Heart right ventricle (tissue), 16 donors: ENCODE data around the gene DKK2. TPM values are rescaled to one million over a fixed set of nuclear protein-coding genes. Genes with fewer than 3 reads are reported as not detected.

Source experiments
- ATAC-seq, 8 donors: fragments of 200-7000 bp; cut with Tn5 transposase; one replicate each; pipeline ENCODE4 v1.9.1; 2020; ENCODE audit warnings: mild to moderate bottlenecking in 8 of 8, moderate library complexity in 8 of 8, moderate number of reproducible peaks in 1 of 8
- DNase-seq, 2 donors: peaks; one replicate each; pipeline ENCODE4 v3.0.0-alpha.2; 2020
- H3K27ac ChIP-seq, 10 donors: fragments of 200-600 bp; sonication (generic) in 2 of 10; one replicate each; pipeline versions ENCODE4 v1.5.0 to v1.8.0; 2020 to 2022; ENCODE audit warnings: mild to moderate bottlenecking in 3 of 10
- H3K27me3 ChIP-seq, 7 donors: fragments of 200-600 bp; one replicate each; pipeline ENCODE4 v1.8.0; 2021 to 2022; ENCODE audit warnings: mild to moderate bottlenecking in 2 of 7
- H3K36me3 ChIP-seq, 9 donors: fragments of 200-600 bp; sonication (generic) in 1 of 9; one replicate each; pipeline versions ENCODE4 v1.5.0 to v1.8.0; 2020 to 2022; ENCODE audit warnings: mild to moderate bottlenecking in 2 of 9
- H3K4me1 ChIP-seq, 9 donors: fragments of 200-600 bp; sonication (generic) in 1 of 9; one replicate each; pipeline versions ENCODE4 v1.5.0 to v1.8.0; 2020 to 2022; ENCODE audit warnings: mild to moderate bottlenecking in 4 of 9
- H3K4me3 ChIP-seq, 10 donors: fragments of 200-600 bp; sonication (generic) in 2 of 10; one replicate each; pipeline versions ENCODE4 v1.5.0 to v1.8.0; 2020 to 2022; ENCODE audit warnings: mild to moderate bottlenecking in 7 of 10, moderate library complexity in 2 of 10
- H3K9me3 ChIP-seq, 11 donors: fragments of 200-600 bp in 10 of 11; sonication (generic) in 2 of 11; one replicate each; pipeline versions ENCODE4 v1.5.0 to v1.8.0; 2013 to 2022; ENCODE audit warnings: mild to moderate bottlenecking in 2 of 11, control low read depth in 1 of 11, moderate library complexity in 1 of 11
- WGBS, 2 donors: extraction: QIAGEN DNeasy Blood & Tissue Kit; methylation state at CpG; one replicate each; pipeline ENCODE4 v1.1.7; 2013; ENCODE audit warnings: inconsistent platforms in 1 of 2; 5-methylcytosine and 5-hydroxymethylcytosine counted together
- intact Hi-C, 10 donors: fragments of 100-400 bp; cut with DNase I; formaldehyde crosslinking; loops; one replicate each; pipeline versions ENCODE4 v1.11.1 to v1.14.2; 2022
- polyA plus RNA-seq, 2 donors: library from polyadenylated mRNA; stranded (reverse); fragments of 200-250 nt; gene quantifications; one replicate each; pipeline ENCODE4 v1.2.3, GENCODE V29; 2013
- total RNA-seq, 10 donors: library from RNA; stranded (reverse); fragmentation: NEBNext Ultra II Directional in 3 of 10; extraction: Animal tissue kit (Norgen Biotek cat#: 25700) in 3 of 10; gene quantifications; one replicate each; pipeline versions ENCODE4 v1.2.1 to v1.2.4, GENCODE V29; 2021 to 2023
- TF ChIP-seq, protein P1 (sequence below), 9 donors: fragments of 200-600 bp; sonication (generic) in 2 of 9; IDR thresholded peaks; one replicate each; pipeline versions ENCODE4 v1.5.0 to v1.8.0; 2021 to 2022; ENCODE audit warnings: antibody characterized with exemption in 9 of 9, mild to moderate bottlenecking in 5 of 9, moderate library complexity in 1 of 9
- donor health status: Arrhythmogenic right ventricular cardiomyopathy.
- donor health status: ischemic (EF 13 %, LVEDD 7.1; RV severe dilation, severe dysfunction).
- donor health status: healthy with polysubstance abuse.
- donor health status: DM: no; HTN: yes; CAD: no.
- donor health status: DM: no; HTN: no; CAD: no.
- donor health status: ischemic (EF 25% LVEDD 6.9; RV normal size, moderate dysfunction).
- donor health status: ischemic (EF 25% LVEDD 5.7; RV mildly dilated, moderate dysfunction).
- donor health status: healthy.
- donor health status: DM: yes; HTN: yes; CAD: no.
- donor health status: Ischemic cardiomyopathy.
- donor health status: ischemic (EF 35%, LVEDD 5.7; RV mildly dilated, moderate dysfunction).
- donor health status: nonischemic (EF 11% LVEDD 7.7; RV severe dilation, severe dysfunction).
- donor health status: DM: yes; HTN: yes; CAD: no.
- donor health status: PGD.
- donor health status: ischemic (EF 29% LVEDD 5.4; RV normal size, mild dysfunction).
- donor health status: nonischemic (EF 23%, LVEDD 6.1; RV moderate dilation, normal function).

Gene DKK2
- total and polyA plus RNA-seq, 12 donors = 0.15 to 3.9 (median 1.9) TPM

DNA sequence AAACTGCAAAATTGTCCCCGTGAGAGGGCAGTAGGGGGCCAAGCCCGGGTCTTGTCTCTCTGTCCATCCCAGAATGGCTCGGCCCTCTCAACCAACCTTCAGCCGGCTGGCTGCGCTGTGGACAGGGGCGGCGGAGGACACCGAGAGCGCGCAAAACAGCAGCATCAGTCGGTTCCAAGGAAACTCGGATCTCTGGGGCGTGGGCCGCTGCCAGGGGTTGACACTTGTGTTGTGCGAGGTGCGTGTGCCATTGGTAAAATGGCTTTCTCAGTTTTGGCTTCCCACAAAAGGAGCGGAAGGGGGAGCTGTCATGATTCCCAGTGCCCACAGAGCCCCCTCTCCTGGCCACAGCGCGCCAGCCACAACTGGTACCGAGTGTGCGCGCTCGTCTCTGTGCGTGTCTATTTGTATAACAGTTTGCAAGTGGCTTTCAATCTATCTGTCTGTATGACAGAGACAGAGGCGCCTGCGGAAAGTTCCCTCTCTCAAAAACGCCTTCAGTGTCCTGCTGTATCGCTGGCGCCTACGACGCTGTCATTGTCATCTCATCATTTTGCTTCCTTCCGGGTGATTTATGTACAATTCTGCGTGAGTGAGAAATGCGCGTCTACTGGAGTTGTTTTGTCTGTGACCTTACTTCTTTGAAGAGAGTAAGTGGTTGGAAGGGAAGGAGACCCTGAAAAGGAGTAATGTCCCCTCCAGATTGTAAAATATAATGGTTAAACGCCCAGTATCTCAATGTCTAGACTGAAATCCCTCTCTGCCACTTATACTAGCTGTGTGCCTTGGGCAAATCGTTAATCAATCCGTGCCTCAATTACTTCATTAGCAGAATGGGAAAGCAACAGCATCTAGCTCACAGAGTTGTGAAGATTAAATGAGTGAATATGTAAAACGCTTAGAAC, 1.8 kb downstream of the DKK2 start:
- Histone ChIP-seq H3K36me3 (no peaks in the 10 kb centered on the region), H3K4me1 (peaks cover 0 to 33% (median 22%) of the 10 kb centered on the region in 9 donors), H3K9me3 (no peaks in the 10 kb centered on the region), H3K27ac (no peak overlapping the region), H3K4me3 (peak overlapping the region in 7 of 10 donors; percentile 5 to 48 (median 36)), H3K27me3 (peaks cover 0 to 88% (median 64%) of the 10 kb centered on the region in 7 donors)
- intact Hi-C loops = loop anchor here in 1 of 10 donors (10.0 kb wide), 1 partner anchor 150 kb away; no protein-coding TSS in a partner anchor
- DNase-seq (no peak), ATAC-seq (peak in 5 of 8 donors; percentile 15 to 61 (median 53))
- 2 to 3% methylated on average over 39 of the region's 39 CpGs for WGBS, 2 donors
- TF ChIP-seq, protein P1, sequence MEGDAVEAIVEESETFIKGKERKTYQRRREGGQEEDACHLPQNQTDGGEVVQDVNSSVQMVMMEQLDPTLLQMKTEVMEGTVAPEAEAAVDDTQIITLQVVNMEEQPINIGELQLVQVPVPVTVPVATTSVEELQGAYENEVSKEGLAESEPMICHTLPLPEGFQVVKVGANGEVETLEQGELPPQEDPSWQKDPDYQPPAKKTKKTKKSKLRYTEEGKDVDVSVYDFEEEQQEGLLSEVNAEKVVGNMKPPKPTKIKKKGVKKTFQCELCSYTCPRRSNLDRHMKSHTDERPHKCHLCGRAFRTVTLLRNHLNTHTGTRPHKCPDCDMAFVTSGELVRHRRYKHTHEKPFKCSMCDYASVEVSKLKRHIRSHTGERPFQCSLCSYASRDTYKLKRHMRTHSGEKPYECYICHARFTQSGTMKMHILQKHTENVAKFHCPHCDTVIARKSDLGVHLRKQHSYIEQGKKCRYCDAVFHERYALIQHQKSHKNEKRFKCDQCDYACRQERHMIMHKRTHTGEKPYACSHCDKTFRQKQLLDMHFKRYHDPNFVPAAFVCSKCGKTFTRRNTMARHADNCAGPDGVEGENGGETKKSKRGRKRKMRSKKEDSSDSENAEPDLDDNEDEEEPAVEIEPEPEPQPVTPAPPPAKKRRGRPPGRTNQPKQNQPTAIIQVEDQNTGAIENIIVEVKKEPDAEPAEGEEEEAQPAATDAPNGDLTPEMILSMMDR (IDR thresholded peaks at IDR 0.05) = peak in 3 of 9 donors; percentile 9 to 37 (median 17)

DNA sequence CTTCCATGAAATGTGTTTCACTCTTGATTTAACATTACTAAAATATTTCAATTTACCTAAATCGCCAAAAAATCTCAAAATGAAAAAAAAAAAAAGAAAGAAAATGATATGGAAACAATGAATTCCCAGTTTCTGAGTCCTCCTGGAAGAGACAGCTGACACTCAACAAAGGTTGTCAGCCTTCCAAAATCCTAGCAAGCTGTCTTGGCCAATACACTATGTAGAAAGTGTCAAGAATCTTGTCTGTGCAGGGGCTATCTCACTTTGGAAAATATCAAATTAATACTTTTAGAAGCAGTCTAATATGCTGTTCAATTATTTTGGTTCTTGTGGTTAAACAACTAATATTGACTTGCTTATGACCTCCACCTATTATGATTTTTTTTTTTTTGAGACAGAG, 8.7 kb downstream of the DKK2 start:
- peaks cover 0 to 25% (median 3%) of the 10 kb centered on the region in 7 donors for H3K27me3 ChIP-seq
- peaks cover 0 to 4% (median 0%) of the 10 kb centered on the region in 11 donors for H3K9me3 ChIP-seq
- no peak overlapping the region for H3K4me3 ChIP-seq
- WGBS, 2 donors = 65 to 66% methylated on average over 1 of the region's 1 CpG
- ATAC-seq (no peak), DNase-seq (no peak)
- no peaks in the 10 kb centered on the region for H3K4me1 ChIP-seq
- intact Hi-C loops = no loop called here
- TF ChIP-seq, protein P1 (IDR thresholded peaks at IDR 0.05) = no peak
- no peaks in the 10 kb centered on the region for H3K36me3 ChIP-seq
- no peak overlapping the region for H3K27ac ChIP-seq

DNA sequence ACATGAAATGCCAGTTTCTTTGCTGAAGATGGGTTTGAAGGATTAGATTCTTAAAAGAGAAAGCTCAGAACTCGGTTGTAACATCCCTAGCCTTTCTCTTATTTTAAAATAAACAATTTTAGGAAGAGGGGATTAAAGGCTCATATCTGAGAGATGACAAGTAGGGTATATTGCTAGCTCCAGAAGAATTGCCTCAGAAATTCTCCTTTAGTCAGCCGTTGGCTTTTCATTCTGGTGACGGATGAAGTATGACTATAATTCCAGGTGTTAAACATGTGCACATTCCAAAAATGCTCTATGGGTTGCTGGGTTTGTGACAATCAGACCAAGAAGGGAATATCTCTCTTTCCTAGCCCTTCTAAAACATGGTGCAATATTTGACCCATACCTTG, 17.8 kb downstream of the DKK2 start:
- ATAC-seq (no peak), DNase-seq (no peak)
- TF ChIP-seq, protein P1 (IDR thresholded peaks at IDR 0.05) = no peak
- Histone ChIP-seq H3K4me3 (no peak overlapping the region), H3K27ac (no peak overlapping the region), H3K36me3 (no peaks in the 10 kb centered on the region), H3K4me1 (no peaks in the 10 kb centered on the region), H3K27me3 (no peaks in the 10 kb centered on the region), H3K9me3 (no peaks in the 10 kb centered on the region)
- 73 to 75% methylated on average over 3 of the region's 3 CpGs for WGBS, 2 donors
- intact Hi-C loops = no loop called here

DNA sequence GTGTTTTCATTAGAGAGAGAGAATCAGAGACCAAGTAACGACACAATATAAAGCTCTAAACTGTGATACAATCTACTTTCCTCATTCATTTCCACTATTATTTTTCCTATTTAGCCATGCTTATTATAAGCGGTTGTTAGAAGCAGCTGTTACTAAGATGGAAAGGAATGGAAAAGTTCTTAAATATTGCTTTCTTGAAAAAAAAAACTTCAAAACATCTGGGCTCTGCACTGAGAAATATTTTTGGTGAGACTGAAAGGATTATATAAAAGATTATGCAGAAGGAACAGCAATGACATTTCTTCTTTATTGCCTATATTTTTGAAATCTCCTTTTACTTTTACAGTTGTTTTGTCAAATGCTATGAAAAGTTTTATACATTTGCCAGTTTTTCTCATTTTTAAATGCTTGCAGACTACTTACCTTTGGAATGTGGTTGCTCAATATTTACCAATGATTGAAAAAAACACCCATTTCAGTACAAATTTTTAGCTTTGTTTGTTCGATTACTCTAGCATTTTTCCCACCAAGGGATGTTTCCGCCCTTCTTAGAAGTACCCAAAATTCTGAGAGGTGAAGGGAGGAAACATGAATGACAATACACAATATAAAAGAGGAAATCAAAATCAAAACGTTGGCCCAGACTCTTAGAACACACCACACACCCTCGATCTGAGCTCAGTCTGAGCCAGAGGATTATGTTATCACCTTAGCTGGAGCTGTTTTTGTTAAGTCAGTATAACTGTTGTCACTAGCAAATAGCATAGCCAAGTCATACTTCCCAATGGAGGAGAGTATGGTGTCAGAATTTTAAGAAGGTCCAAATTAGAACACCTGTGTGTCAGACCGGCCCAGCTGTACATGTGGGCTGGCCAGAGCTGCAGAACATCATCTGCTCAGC, 18.4 kb downstream of the DKK2 start:
- ATAC-seq = no peak
- H3K4me3 ChIP-seq = no peak overlapping the region
- H3K36me3 ChIP-seq = no peaks in the 10 kb centered on the region
- no peak for DNase-seq
- TF ChIP-seq, protein P1 (IDR thresholded peaks at IDR 0.05) = no peak
- no peaks in the 10 kb centered on the region for H3K9me3 ChIP-seq
- H3K27me3 ChIP-seq = no peaks in the 10 kb centered on the region
- no peaks in the 10 kb centered on the region for H3K4me1 ChIP-seq
- H3K27ac ChIP-seq = no peak overlapping the region
- 62 to 64% methylated on average over 7 of the region's 7 CpGs for WGBS, 2 donors
- intact Hi-C loops = no loop called here
